Fibroblast of the conjunctiva (primary cell): ENCODE results near the gene ARRDC5.
A peak's percentile ranks its signal among the peaks of the same experiment; 100 is the strongest.
"Not testable (repeated sequence)": the region's sequence is repeated elsewhere in the genome, so short reads cannot be mapped to it uniquely, and the experiment has no call there.

Source experiments
- DNase-seq: peaks from one replicate; pipeline ENCODE4 v3.0.0-alpha.2; 2010; ENCODE audit warnings: low read depth

The ARRDC5 gene

DNA sequence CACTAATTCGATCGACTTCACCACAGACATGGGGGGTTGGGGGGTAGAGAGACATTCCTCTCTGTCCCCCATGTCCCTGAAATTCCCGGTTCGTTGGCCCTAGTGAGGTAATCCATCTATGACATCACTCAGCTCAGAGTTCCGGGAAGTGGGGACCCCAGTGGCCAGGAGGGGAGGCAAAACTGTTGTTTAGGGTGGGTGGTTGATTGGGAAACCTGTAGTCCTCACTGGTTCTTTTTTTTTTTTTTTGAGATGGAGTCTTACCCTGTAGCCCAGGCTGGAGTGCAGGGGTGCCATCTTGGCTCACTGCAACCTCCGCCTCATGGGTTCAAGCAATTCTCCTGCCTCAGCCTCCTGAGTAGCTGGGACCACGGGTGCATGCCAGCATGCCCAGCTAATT, at the start of gene ARRDC5:
Gene ARRDC5, minus strand, starts transcription at position 101 of the 400 bp plus-strand sequence. Its CDS starts 71 bp downstream, at position 30.
- no peak for DNase-seq

DNA sequence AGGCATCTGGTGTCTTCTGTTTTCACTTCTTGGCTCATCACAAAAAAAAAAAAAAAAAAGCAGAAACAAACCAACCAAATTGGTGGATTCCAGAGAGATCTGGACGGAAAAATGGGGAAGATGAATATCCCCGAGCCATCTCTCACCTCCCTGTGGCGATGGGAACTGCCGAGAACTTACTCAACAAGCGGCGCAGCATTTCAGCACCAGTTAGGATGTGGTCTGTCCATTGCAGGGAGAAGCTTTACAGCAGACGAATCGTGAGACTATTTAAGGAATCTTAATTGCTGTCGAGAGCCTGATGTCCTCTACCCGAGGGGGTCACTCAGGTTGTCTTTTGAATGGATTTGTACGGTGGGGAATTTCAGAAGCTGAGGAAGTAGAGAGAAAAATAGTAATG, 49.0 kb upstream of the ARRDC5 start:
- no peak for DNase-seq

GRCh38 chr19:4950650-4951049, 48.0 kb upstream of the ARRDC5 start:
- DNase-seq: not testable (repeated sequence)

DNA sequence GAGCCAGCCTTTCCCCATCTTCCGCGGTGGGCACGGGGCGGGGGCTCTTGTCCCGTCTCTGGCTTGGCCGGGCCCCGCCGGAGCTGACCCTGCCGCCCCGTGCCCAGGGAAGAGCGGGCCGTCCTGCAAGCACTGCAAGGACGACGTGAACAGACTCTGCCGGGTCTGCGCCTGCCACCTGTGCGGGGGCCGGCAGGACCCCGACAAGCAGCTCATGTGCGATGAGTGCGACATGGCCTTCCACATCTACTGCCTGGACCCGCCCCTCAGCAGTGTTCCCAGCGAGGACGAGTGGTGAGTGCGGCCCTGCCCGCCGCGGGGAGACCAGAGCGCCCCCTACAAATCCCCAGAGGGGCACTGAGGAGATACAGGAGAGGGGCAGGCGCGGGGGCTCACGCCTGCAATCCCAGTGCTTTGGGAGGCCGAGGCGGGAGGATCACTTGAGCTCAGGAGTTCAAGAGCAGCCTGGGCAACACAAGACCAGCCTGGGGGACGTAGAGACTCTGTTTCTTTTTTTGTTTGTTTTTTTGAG, 39.0 kb upstream of the ARRDC5 start:
- not testable (repeated sequence) for DNase-seq

DNA sequence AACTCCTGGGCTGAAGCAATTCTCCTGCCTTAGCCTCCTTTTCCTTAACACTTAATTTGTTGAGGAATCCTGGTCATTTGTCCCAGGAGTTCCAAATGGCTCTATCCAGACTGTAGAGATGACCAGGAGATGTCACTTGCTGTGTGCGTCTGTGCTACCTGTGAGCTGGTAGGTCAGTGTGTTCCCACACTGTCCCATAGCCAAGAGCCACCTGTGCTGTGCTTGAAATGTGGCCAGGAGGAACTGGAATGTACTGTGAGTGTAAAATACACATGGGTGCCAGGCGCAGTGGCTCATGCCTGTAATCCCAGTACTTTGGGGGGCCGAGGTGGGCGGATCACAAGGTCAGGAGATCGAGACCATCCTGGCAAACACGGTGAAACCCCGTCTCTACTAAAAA, 36.8 kb upstream of the ARRDC5 start:
- DNase-seq: no peak

- not testable (repeated sequence) for DNase-seq
These were observed 35.8 kb upstream of the ARRDC5 start for GRCh38 chr19:4938461-4938860.

DNA sequence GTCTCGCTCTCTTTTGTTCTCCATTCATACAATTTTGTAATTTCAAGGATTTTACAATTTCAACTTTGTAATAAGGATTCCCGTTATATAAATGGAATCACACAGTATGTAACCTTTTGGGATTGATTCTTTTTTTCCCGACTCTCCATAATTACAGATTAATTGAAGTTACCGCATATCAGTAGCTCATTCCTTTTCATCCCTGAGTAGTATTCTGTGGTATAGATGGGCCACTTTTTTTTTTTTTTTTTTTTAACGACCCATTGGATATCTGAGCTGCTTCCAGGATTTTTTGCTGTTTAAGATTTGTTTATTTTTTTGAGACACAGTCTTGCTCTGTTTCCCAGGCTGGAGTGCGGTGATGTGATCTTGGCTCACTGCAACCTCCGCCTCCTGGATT, 34.4 kb upstream of the ARRDC5 start:
- DNase-seq: no peak

DNA sequence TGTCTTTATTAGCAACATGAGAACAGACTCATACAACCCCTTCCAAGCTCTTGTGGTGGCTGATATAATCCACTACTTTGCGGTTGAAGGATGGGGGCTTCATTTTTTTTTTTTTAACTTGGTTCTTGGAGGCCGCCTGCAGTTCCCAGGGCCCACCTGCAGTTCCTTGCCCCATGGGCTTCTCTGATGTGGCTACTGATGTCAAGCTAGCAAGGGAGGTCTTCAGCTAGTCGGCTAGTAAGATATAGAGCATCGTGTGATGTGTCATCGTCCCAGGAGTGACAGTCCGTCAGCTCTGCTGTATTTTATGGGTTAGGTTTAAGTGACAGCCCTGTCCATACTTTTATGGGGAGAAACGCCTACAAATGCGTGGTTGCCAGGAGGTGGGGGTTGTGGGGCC, 32.7 kb upstream of the ARRDC5 start:
- no peak for DNase-seq

GRCh38 chr19:4933528-4933927, 30.8 kb upstream of the ARRDC5 start:
- no peak for DNase-seq

- DNase-seq: no peak
These were observed 30.0 kb upstream of the ARRDC5 start for GRCh38 chr19:4932711-4933110.

- DNase-seq: no peak
These were observed 28.0 kb upstream of the ARRDC5 start for GRCh38 chr19:4930664-4931063.

DNA sequence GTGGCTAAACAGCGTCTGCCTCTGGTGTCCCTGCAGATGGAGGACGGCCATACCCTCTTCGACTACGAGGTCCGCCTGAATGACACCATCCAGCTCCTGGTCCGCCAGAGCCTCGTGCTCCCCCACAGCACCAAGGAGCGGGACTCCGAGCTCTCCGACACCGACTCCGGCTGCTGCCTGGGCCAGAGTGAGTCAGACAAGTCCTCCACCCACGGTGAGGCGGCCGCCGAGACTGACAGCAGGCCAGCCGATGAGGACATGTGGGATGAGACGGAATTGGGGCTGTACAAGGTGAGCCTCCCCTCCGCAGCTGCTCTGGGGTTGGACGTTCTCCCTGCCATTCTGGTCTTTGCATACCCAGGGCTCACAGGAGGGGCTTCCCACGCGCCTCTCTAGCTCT, 26.5 kb upstream of the ARRDC5 start:
- DNase-seq: no peak

DNA sequence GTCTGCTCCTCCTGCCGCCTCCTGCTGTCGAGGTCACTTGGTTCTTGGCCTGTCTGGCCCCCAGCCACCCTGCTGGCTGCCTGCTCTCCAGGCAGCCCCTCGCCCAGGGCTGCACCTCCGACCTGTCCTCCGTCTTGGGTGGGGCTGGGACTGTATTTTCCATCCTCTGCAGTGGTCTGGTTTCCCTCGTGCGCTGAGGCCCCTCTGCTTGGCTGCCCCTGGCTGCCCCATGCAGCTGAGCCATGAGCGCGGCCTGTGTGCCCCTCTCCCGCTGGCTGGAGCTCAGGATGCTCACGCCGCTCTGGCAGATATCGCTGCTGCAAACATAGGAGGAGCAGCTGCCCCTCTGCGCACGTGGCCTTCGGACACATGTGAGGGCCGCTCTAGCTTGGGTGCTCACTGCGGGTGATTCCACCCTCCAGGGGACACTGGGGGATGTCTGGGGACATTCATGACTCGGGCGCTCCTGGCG, 20.6 kb upstream of the ARRDC5 start:
- DNase-seq: no peak

DNA sequence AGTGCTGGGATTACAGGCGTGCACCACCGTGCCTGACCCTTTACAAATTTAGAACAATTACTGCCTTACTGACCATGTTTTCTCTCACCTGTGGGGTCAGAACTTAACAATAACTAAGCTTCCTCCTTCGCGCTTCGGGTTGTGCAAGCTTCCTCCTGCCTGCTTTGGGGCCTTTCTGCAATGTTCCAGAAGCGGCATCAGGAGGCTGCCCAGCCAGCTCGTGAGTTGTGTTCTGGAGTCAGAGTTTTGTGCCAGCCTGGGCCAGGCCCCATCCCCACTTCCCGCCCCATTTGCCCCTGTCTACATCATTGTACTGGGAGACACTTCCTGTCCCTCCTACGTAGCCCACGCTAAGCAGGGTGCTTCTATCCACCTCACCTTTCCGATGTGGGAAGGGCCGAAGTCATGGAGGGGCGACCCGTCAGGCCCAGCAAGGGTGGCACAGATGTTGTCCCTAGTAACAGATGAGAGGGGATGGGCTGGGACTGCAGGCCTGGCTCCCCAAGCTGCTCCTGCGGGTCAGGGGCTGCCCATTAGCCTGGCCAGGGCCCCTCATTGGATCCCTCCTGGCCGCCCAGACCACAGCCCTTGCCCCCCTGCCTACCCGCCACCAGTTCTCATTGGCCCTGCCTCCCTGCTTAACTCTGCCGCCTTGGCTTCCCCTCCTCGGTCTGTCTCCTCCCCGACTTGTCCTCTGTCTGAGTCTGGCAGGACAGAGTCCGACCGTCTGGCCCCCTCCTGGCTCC, 20.0 kb upstream of the ARRDC5 start:
- no peak for DNase-seq

DNA sequence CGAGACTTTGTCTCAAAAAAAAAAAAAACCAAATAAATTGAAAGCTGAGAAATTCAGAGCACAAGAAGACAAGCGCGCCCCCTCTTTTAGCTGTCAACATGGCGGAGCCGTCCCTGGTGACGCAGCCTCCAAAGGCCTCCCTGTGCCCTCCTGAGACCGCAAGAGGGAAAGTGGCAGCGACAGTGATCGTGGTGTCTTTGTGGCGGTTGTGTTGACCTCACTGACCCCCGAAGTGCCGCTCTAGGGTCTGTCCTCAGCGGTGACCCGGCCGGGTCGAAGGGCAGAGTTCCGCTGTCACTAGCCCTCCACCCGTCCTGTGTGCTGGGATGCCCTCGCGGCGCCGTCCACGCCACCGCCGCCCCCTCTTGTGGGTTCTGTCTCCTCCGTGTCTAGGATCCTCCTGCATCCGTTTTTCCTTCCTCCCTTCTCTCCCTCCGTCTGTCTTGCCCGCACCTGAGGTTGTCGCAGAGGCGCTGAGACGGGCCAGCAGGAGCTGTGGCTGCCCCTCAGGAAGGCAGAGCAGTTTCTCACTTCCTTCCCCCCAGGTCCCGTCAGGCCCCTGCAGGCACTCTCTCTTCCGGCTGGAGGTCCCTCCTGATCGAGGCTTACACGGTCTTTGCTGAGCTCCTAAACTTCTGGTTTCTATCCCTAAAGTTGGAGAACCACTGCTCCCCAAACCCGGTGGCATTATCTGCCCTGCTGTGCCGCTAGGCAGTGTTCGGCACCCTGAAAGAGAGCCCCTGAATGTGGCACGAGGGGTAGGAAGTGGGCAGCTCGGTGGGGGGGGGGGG, 13.8 kb upstream of the ARRDC5 start:
- DNase-seq: no peak

- DNase-seq: peak; percentile 55
These were observed 12.2 kb upstream of the ARRDC5 start for GRCh38 chr19:4914736-4915501.

DNA sequence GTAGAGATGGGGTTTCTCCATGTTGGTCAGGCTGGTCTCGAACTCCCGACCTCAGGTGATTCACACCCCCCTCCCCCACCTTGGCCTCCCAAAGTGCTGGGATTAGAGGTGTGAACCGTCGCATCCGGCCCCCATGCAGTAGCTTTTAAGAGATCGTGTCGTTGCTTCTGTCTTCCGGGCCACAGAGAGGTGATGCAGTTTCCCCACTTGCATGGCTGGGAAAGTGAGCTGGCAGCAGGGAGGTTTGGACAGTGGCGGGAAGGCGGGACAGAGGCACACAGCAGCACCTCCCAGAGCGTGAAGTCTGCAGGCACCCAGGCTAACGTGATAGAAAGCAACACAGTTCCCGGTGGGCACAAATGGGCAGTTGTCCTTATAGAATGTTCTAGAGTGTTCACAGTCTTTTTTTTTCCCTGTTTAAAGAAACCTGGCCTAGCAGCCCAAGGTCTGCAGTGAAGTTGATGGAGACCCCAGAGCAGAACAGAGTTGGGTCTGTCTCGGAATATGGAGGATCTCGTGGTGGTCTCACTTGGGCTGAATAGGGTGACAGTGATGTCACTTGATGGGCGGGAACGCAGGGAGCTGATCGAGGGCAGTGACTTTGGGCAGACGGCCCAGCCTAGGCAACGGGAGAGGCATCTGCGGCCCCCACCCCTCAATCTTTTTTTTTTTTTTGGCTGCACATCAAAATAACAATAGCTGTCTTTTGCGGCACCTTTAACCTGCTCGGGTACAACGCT, 11.5 kb upstream of the ARRDC5 start:
- DNase-seq: no peak

DNA sequence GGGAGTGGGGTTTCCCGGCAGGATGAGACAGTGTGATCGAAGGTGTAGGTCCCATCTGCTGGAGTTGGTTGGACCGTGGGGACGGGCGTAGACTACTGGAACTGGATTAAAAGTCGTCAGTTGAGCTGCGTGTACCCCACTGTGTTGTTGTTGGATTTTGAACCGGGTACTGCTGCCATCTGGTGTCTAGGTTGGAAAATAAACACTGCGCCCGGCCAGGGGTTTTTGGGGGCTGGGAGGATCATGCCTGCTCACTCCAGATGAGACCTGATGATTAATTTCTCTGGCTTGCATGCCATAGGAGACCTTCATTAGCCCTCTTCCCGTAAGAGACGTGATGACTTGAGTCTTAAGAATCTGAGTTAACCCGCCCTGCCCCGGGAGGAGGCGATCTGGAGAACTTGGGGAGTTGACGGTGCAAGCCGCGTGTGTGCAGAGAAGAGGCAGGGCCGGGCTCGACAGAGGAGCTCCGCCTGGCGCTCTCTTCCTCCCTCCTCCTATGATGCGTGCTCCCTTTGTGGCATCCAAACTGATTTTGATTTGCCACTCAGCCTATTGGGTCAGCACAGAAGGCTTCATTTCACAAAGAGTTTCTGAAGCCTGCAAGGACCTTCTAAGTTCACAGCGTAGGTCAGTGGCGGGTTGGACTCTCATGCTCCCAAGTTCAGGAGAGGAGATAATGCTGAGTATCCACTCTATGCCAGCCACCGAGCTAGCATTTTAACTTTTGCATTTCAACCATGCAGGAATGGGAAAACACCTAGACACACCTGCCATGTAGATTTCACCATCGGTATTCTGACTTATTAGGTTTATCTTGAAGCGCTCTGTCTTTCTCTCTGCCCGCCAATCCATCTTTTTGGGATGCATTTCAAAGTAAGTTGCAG, 9.3 kb upstream of the ARRDC5 start:
- peak; percentile 100 for DNase-seq

- no peak for DNase-seq
These were observed 8.6 kb upstream of the ARRDC5 start for GRCh38 chr19:4911314-4911713.

DNA sequence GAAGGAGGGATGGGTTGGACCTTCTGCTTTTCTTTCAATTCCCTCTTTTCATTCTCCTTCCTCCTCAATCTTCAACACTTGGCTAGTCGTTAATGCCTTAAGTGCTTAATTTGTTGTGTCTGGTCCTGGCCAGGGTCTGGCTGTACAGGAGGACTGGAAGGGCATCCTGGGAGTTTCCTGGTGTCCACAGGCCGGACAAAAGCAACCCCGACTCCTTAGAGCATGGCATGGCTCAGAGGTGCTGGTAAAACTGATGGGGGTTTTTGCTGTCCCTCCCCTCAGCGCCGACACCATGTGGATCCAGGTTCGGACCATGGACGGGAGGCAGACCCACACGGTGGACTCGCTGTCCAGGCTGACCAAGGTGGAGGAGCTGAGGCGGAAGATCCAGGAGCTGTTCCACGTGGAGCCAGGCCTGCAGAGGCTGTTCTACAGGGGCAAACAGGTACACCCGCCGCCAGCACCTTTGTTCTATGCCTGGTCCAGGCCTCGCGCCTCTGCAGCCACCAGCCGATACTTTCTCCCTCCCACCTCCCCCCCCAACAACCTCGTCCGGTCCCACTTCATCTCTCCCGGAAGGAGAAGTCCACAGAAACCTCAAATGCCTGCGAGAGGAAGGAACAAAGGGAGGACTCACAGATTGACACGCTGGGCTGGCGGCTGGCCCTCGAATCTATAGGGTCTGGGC, 8.0 kb upstream of the ARRDC5 start:
- DNase-seq: no peak
